CD14-positive monocyte (primary cell): ENCODE data around the gene MYOZ3. TPM values are rescaled to one million over a fixed set of nuclear protein-coding genes. Genes with fewer than 3 reads are reported as not detected.

ENCODE experiments used
- DNase-seq, 3 donors: peaks; one replicate each; pipeline ENCODE4 v3.0.0-alpha.2; 2011 to 2022
- H2AFZ ChIP-seq: 2 replicates; pipeline ENCODE4 v1.6.0; 2012; ENCODE audit warnings: mild to moderate bottlenecking, low read depth, low read length, inconsistent platforms; ENCODE audit not compliant: insufficient read depth, poor library complexity, severe bottlenecking
- H3K27ac ChIP-seq, 2 donors: 1 replicate in 1 of 2; 2 replicates in 1 of 2; pipeline ENCODE4 v1.5.1; 2012 to 2013; ENCODE audit warnings: low read length in 2 of 2, control low read depth in 1 of 2, inconsistent platforms in 1 of 2, low read depth in 1 of 2, mild to moderate bottlenecking in 1 of 2
- H3K27me3 ChIP-seq, 2 donors: one replicate each; pipeline versions ENCODE4 v1.6.0 to v1.6.1; 2011 to 2013; ENCODE audit warnings: low read length in 2 of 2; ENCODE audit not compliant: control insufficient read depth in 2 of 2, insufficient read depth in 2 of 2
- H3K36me3 ChIP-seq, 2 donors: replicated peaks in 1 of 2; 1 replicate in 1 of 2; 2 replicates in 1 of 2; pipeline versions ENCODE4 v1.5.1 to v1.6.1; 2012 to 2013; ENCODE audit warnings: low read length in 2 of 2, control low read depth in 1 of 2, inconsistent platforms in 1 of 2, mild to moderate bottlenecking in 1 of 2; ENCODE audit not compliant: insufficient read depth in 2 of 2, control insufficient read depth in 1 of 2
- H3K4me1 ChIP-seq, 2 donors: 1 replicate in 1 of 2; 2 replicates in 1 of 2; pipeline versions ENCODE4 v1.5.1 to v1.6.1; 2012 to 2013; ENCODE audit warnings: low read length in 2 of 2, control low read depth in 1 of 2, inconsistent platforms in 1 of 2, mild to moderate bottlenecking in 1 of 2, moderate library complexity in 1 of 2; ENCODE audit not compliant: insufficient read depth in 2 of 2, control insufficient read depth in 1 of 2
- H3K4me2 ChIP-seq: replicated peaks from 2 replicates; pipeline ENCODE3; 2012; ENCODE audit warnings: low read length, moderate library complexity, mild to moderate bottlenecking; ENCODE audit not compliant: poor library complexity, severe bottlenecking; ENCODE audit errors: extremely low read depth
- H3K4me3 ChIP-seq, 3 experiments: fragments of 200-600 bp in 1 of 3; sonication (generic) in 1 of 3; replicated peaks in 1 of 3; 1 replicate in 2 of 3; 2 replicates in 1 of 3; pipeline ENCODE4 v1.5.1; 2011 to 2013; ENCODE audit warnings: low read length in 3 of 3, mild to moderate bottlenecking in 3 of 3, control low read depth in 2 of 3, low read depth in 2 of 3, inconsistent platforms in 1 of 3, moderate library complexity in 1 of 3
- H3K79me2 ChIP-seq: 2 replicates; pipeline ENCODE4 v1.6.0; 2012; ENCODE audit warnings: mild to moderate bottlenecking, control low read depth, inconsistent platforms, low read length, moderate library complexity; ENCODE audit not compliant: insufficient read depth
- H3K9ac ChIP-seq: 2 replicates; pipeline ENCODE4 v1.6.0; 2017; ENCODE audit warnings: low read length, mild to moderate bottlenecking; ENCODE audit not compliant: insufficient read depth, poor library complexity, severe bottlenecking
- H3K9me3 ChIP-seq, 2 donors: replicated peaks in 1 of 2; 1 replicate in 1 of 2; 2 replicates in 1 of 2; pipeline versions ENCODE4 v1.5.1 to v1.6.1; 2012 to 2013; ENCODE audit warnings: low read length in 2 of 2, control low read depth in 1 of 2; ENCODE audit not compliant: control insufficient read depth in 1 of 2, insufficient read depth in 1 of 2
- H4K20me1 ChIP-seq: 2 replicates; pipeline ENCODE4 v1.6.0; 2012; ENCODE audit warnings: mild to moderate bottlenecking, low read length, control low read depth, moderate library complexity; ENCODE audit not compliant: insufficient read depth
- H3K27ac Mint-ChIP-seq, 7 donors: one replicate each; pipeline ENCODE4 v1.8.0; 2020; ENCODE audit warnings: mild to moderate bottlenecking in 7 of 7, mixed read lengths in 7 of 7, moderate library complexity in 6 of 7, inconsistent platforms in 2 of 7
- H3K27me3 Mint-ChIP-seq, 3 donors: one replicate each; pipeline ENCODE4 v1.8.0; 2021 to 2022; ENCODE audit warnings: low read depth in 3 of 3, mild to moderate bottlenecking in 3 of 3, mixed read lengths in 3 of 3, moderate library complexity in 3 of 3, inconsistent platforms in 1 of 3
- H3K36me3 Mint-ChIP-seq, 2 donors: one replicate each; pipeline ENCODE4 v1.8.0; 2020; ENCODE audit warnings: mixed read lengths in 2 of 2, inconsistent platforms in 1 of 2, mild to moderate bottlenecking in 1 of 2
- H3K4me1 Mint-ChIP-seq: one replicate; pipeline ENCODE4 v1.8.0; 2020; ENCODE audit warnings: mild to moderate bottlenecking, mixed read lengths
- H3K4me3 Mint-ChIP-seq, 2 donors: one replicate each; pipeline ENCODE4 v1.8.0; 2020; ENCODE audit warnings: mild to moderate bottlenecking in 2 of 2, mixed read lengths in 2 of 2, moderate library complexity in 1 of 2
- H3K9me3 Mint-ChIP-seq, 7 donors: one replicate each; pipeline ENCODE4 v1.8.0; 2020 to 2022; ENCODE audit warnings: mixed read lengths in 7 of 7, mild to moderate bottlenecking in 6 of 7, moderate library complexity in 6 of 7, inconsistent platforms in 2 of 7
- WGBS: methylation state at CpG from one replicate; pipeline ENCODE4 v1.1.5; 2013; ENCODE audit warnings: missing lambda C conversion rate; ENCODE audit not compliant: insufficient coverage; 5-methylcytosine and 5-hydroxymethylcytosine counted together
- intact Hi-C, 2 donors: fragments of 100-400 bp; cut with micrococcal nuclease; formaldehyde crosslinking; loops; one replicate each; pipeline versions ENCODE4 v1.15.0 to v1.15.1; 2023
- polyA plus RNA-seq, 3 donors: library from polyadenylated mRNA; depleted of rRNA in 1 of 3; unstranded in 2 of 3; stranded (reverse) in 1 of 3; fragments of 300-500 nt in 2 of 3; fragments of >200 nt in 1 of 3; fragmentation: Illumina TruSeq in 2 of 3; gene quantifications; 1 replicate in 2 of 3; 2 replicates in 1 of 3; pipeline ENCODE4 v1.2.3, GENCODE V29; 2012 to 2021
- TF ChIP-seq, protein P1 (sequence below): fragments of 200-600 bp; IDR thresholded peaks from one replicate; pipeline ENCODE4 v1.8.0; 2022; ENCODE audit warnings: antibody characterized with exemption, mild to moderate bottlenecking

Gene MYOZ3
- polyA plus RNA-seq, 3 donors, result not detected

DNA sequence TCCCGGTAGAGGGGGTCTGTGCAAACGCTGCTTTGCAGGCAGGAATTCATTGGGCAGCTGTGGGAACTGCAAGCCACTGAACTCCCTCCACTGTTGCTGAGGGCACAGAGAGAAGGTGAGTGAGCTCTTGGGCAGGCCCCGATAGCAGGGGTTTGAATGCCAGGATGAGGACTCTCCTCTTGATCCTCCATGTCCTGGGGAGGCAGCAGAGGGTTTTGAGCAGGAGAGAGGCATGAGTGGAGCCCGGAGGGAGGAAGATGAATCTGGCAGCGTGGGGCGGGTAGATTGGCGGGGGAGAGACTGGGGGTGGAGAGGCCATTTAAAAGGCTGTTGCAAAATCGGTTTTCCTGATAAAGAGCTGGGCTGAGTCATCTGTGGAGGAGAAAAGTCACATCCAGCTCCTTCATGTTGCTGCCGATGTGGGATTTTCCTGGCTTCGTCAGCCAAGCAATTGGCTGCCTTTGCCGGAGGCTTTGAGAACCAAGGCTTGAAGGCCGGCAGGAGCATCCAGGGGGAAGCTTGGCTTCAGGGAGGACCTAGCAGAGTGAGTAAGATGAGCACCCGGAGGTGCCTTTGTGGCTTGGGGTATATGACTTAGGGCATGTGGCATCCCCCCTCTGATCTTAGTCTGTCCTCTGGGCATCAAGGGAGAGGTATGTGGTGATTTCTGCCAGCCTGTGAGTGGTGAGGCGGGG lies 20.6 kb upstream of the MYOZ3 start, which contains the start of gene SYNPO:
TSS of gene SYNPO (plus strand) at position 350 of the 695 bp plus-strand sequence. CDS start 7,616 bp downstream, outside the sequence.
- no peaks in the 10 kb centered on the region for H3K36me3 ChIP-seq
- no peak within 1 kb of the TSS for H3K4me2 ChIP-seq
- H3K27ac ChIP-seq, result no peak within 1 kb of the TSS
- no peaks in the 10 kb centered on the region for H3K36me3 Mint-ChIP-seq
- H3K27ac Mint-ChIP-seq, result peak within 1 kb of the TSS in 4 of 7 donors; percentile 8 to 74 (median 28)
- no peaks in the 10 kb centered on the region for H3K27me3 ChIP-seq
- no peaks in the 10 kb centered on the region for H4K20me1 ChIP-seq
- peaks cover 26% of the 10 kb centered on the region for H3K4me1 Mint-ChIP-seq
- H3K4me3 Mint-ChIP-seq, result peak within 1 kb of the TSS; percentile 12 to 26
- no peaks in the 10 kb centered on the region for H3K79me2 ChIP-seq
- TF ChIP-seq, protein P1, sequence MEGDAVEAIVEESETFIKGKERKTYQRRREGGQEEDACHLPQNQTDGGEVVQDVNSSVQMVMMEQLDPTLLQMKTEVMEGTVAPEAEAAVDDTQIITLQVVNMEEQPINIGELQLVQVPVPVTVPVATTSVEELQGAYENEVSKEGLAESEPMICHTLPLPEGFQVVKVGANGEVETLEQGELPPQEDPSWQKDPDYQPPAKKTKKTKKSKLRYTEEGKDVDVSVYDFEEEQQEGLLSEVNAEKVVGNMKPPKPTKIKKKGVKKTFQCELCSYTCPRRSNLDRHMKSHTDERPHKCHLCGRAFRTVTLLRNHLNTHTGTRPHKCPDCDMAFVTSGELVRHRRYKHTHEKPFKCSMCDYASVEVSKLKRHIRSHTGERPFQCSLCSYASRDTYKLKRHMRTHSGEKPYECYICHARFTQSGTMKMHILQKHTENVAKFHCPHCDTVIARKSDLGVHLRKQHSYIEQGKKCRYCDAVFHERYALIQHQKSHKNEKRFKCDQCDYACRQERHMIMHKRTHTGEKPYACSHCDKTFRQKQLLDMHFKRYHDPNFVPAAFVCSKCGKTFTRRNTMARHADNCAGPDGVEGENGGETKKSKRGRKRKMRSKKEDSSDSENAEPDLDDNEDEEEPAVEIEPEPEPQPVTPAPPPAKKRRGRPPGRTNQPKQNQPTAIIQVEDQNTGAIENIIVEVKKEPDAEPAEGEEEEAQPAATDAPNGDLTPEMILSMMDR, result no peak
- no peak within 1 kb of the TSS for H3K4me3 ChIP-seq
- peak within 1 kb of the TSS; percentile 68 for H2AFZ ChIP-seq
- WGBS, result 32% methylated on average over 11 of the region's 14 CpGs
- peak in 1 of 3 donors; percentile 55 for DNase-seq
- peak within 1 kb of the TSS; percentile 26 for H3K9ac ChIP-seq
- H3K4me1 ChIP-seq, result peaks cover 10 to 13% of the 10 kb centered on the region in 2 donors
- peaks cover 2 to 12% (median 7%) of the 10 kb centered on the region in 3 donors for H3K27me3 Mint-ChIP-seq
- H3K9me3 Mint-ChIP-seq, result no peaks in the 10 kb centered on the region
- intact Hi-C loops, result no loop called here
- H3K9me3 ChIP-seq, result no peaks in the 10 kb centered on the region

DNA sequence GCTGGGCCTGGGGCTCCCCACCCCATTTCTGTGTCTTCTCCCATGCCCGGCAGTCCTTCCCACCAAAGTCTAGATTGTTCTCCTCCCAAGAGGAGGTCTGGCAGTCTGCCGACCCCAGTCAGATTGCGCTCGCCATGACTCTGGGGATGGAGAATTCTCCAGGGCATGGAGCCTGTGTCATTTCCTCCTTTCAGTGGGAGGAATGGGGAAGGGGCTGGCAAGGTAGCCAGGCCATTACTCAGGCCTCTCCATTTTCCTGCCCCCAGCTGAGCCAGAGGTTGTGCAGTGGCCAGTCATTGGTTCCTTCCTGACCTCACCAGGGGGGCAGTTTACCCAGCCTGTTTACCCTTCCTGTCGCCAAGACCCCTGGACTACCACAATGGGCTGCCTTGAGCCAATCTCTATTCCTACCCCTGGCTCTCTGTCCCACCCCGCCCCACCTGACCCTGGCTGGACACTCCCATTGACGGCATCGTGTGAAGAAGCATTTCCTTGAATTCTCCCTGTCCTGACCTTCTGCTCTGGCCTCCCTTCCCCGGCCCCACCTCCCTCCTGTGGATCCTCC lies 20.0 kb upstream of the MYOZ3 start:
- Mint-ChIP-seq H3K4me1 (peaks cover 26% of the 10 kb centered on the region), H3K9me3 (no peaks in the 10 kb centered on the region), H3K36me3 (no peaks in the 10 kb centered on the region), H3K27ac (peak overlapping the region in 2 of 7 donors; percentile 8 to 19), H3K27me3 (peaks cover 2 to 9% (median 5%) of the 10 kb centered on the region in 3 donors), H3K4me3 (peak overlapping the region; percentile 12 to 26)
- no peak overlapping the region for H3K9ac ChIP-seq
- H3K27ac ChIP-seq, result no peak overlapping the region
- peaks cover 10 to 13% of the 10 kb centered on the region in 2 donors for H3K4me1 ChIP-seq
- no peaks in the 10 kb centered on the region for H3K9me3 ChIP-seq
- DNase-seq, result no peak
- H3K27me3 ChIP-seq, result no peaks in the 10 kb centered on the region
- no peak overlapping the region for H2AFZ ChIP-seq
- WGBS, result no CpG with 5 or more reads among the region's 9 CpGs
- no peaks in the 10 kb centered on the region for H3K79me2 ChIP-seq
- H3K4me2 ChIP-seq, result no peak overlapping the region
- intact Hi-C loops, result no loop called here
- no peak overlapping the region for H3K4me3 ChIP-seq
- H4K20me1 ChIP-seq, result no peaks in the 10 kb centered on the region
- no peaks in the 10 kb centered on the region for H3K36me3 ChIP-seq
- TF ChIP-seq, protein P1, result no peak
